ENCODE measurements around the gene ACVR1B. TPM values are rescaled to one million over a fixed set of nuclear protein-coding genes. Genes with fewer than 3 reads are reported as not detected.

ACVR1B gene
- total RNA-seq, 4 donors from 2014 or later = 9.1 to 71.6 (median 59.2) TPM

DNA sequence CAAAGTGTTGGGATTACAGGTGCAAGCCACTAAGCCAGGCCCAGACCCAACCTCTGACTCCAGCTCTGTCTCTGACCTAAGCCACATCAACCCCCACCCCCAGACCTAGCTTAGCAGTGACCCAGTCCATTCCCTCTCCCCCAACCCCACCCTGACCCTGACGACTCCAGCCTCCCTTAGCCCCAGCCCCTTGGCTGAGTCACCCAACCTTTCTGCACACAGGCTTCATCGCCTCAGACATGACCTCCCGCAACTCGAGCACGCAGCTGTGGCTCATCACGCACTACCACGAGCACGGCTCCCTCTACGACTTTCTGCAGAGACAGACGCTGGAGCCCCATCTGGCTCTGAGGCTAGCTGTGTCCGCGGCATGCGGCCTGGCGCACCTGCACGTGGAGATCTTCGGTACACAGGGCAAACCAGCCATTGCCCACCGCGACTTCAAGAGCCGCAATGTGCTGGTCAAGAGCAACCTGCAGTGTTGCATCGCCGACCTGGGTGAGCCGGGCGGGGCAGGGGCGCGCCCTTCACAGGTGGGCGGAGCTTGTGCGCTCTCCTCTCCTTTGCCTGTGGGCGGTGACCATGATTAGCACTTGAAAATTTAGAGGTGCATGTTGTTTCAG, 36.4 kb upstream of the ACVR1B start:
- H3K4me1 ChIP-seq = peaks cover 0 to 25% (median 2%) of the 10 kb centered on the region in 4 donors
- no peaks in the 10 kb centered on the region for H3K9me3 ChIP-seq
- no peak overlapping the region for H3K4me3 ChIP-seq
- H3K27me3 ChIP-seq = no peaks in the 10 kb centered on the region
- no peak overlapping the region for H3K27ac ChIP-seq
- peak in 1 of 3 donors; percentile 44 for DNase-seq
- H3K36me3 ChIP-seq = peaks cover 0 to 13% (median 0%) of the 10 kb centered on the region in 3 donors
- TF ChIP-seq, protein P1, sequence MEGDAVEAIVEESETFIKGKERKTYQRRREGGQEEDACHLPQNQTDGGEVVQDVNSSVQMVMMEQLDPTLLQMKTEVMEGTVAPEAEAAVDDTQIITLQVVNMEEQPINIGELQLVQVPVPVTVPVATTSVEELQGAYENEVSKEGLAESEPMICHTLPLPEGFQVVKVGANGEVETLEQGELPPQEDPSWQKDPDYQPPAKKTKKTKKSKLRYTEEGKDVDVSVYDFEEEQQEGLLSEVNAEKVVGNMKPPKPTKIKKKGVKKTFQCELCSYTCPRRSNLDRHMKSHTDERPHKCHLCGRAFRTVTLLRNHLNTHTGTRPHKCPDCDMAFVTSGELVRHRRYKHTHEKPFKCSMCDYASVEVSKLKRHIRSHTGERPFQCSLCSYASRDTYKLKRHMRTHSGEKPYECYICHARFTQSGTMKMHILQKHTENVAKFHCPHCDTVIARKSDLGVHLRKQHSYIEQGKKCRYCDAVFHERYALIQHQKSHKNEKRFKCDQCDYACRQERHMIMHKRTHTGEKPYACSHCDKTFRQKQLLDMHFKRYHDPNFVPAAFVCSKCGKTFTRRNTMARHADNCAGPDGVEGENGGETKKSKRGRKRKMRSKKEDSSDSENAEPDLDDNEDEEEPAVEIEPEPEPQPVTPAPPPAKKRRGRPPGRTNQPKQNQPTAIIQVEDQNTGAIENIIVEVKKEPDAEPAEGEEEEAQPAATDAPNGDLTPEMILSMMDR (IDR thresholded peaks at IDR 0.05) = no peak
- no peak for TF ChIP-seq POLR2A (IDR thresholded peaks at IDR 0.05)

DNA sequence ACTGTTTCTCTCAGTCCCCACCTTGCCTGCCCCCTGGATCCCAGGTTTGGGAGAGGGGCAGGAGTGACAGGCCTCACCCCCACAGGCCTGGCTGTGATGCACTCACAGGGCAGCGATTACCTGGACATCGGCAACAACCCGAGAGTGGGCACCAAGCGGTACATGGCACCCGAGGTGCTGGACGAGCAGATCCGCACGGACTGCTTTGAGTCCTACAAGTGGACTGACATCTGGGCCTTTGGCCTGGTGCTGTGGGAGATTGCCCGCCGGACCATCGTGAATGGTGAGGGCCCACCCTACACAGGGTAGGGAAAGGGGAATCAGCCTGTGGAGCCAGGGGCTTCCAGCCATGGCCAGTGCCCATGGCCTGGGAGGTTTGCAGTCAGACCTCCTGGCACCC, 35.5 kb upstream of the ACVR1B start:
- H3K36me3 ChIP-seq = peaks cover 0 to 13% (median 0%) of the 10 kb centered on the region in 3 donors
- no peak overlapping the region for H3K27ac ChIP-seq
- H3K4me1 ChIP-seq = peaks cover 0 to 17% (median 0%) of the 10 kb centered on the region in 4 donors
- H3K27me3 ChIP-seq = no peaks in the 10 kb centered on the region
- TF ChIP-seq, protein P1 (IDR thresholded peaks at IDR 0.05) = no peak
- TF ChIP-seq POLR2A (IDR thresholded peaks at IDR 0.05) = no peak
- H3K4me3 ChIP-seq = no peak overlapping the region
- no peaks in the 10 kb centered on the region for H3K9me3 ChIP-seq
- peak in 1 of 3 donors; percentile 41 for DNase-seq

DNA sequence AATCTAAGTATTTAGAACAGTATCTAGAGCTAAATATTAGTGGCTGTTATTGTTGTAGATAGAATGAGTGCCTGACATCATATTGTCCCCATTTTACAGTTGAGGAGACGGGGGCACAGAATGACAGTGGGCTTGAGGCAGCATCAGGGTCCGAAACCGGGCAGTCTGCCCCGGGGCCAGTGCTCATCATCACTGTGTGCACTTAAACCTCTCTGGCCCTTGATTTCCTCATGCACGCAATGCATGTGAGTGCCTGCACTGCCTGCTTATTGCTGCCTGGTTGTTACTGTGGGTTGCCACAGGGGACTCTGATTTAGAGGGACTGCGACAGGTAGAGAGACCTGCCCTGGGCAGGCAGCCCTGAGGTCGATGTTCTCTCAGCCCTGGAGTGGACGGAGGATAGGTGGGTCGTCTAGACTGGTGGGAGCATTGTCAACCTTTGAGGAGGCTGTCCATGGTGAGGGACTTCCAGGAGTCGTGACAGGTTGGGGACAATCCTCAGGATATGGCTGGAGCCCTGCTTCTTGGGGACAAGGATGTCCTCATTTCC, 34.4 kb upstream of the ACVR1B start:
- Histone ChIP-seq H3K27me3 (no peaks in the 10 kb centered on the region), H3K27ac (no peak overlapping the region), H3K4me1 (peaks cover 0 to 5% (median 0%) of the 10 kb centered on the region in 4 donors), H3K4me3 (no peak overlapping the region), H3K9me3 (no peaks in the 10 kb centered on the region), H3K36me3 (peaks cover 0 to 13% (median 0%) of the 10 kb centered on the region in 3 donors)
- DNase-seq = no peak
- no peak for TF ChIP-seq POLR2A (IDR thresholded peaks at IDR 0.05)
- TF ChIP-seq, protein P1 (IDR thresholded peaks at IDR 0.05) = no peak

DNA sequence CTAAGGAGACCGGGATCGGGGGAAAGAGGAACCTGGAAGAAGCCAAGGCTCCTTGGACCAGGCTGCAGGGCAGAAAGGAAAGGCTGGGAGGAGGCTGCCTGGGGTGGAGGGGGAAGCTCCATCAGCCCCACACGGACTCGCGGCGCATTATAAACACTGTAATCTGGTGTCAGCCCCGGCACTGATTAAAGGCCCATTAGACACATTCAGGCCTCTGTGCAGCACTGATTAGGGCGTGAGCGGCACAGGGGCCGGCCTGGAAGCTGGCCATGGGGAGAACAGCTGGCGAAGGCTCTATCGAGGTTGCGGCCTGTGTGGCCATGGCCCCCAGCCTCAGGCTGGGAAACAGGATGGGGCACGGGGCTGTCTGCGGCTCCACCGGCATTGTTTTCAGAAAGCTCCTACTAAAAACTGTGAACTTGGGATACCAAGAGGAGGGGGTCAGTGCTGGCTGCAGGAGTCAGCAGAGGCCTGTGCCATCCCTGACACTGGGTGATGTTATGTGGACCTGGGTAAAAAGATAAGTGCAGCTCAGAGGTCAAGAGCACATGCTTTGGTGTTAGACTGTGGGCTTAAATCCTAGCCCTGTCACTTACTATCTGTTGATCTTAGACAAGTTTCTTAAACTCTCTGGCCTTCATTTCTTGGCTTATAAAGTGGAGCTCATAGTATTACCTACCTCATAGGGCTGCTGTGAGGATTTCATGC, 33.6 kb upstream of the ACVR1B start:
- peak overlapping the region in 3 of 4 donors; percentile 15 to 34 (median 16) for H3K27ac ChIP-seq
- no peak for TF ChIP-seq POLR2A (IDR thresholded peaks at IDR 0.05)
- TF ChIP-seq, protein P1 (IDR thresholded peaks at IDR 0.05) = no peak

DNA sequence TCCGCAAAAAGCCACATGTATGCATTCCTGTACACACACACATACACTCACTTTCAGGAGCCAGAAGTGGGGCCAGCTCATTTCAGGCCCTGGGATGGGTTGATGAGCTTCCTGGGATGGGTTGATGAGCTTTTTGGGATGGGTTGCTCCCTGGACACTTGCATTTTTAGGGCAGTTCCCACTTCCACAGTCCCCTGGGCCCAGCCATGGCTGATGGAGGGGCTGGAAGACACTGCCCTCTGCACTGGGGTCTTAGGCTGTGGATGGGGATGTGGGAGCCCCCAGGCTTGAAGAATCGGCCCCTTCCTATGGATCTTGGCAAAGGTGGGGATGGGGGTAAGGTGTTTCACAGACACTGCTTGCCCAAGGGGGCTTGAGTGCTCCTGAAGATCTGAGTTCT, 31.5 kb upstream of the ACVR1B start:
- DNase-seq = peak in 1 of 3 donors; percentile 13
- Histone ChIP-seq H3K4me3 (no peak overlapping the region), H3K9me3 (no peaks in the 10 kb centered on the region), H3K36me3 (peaks cover 0 to 12% (median 0%) of the 10 kb centered on the region in 3 donors), H3K27ac (peak overlapping the region in 1 of 4 donors; percentile 30), H3K4me1 (peaks cover 0 to 17% (median 8%) of the 10 kb centered on the region in 4 donors), H3K27me3 (no peaks in the 10 kb centered on the region)
- TF ChIP-seq, protein P1 (IDR thresholded peaks at IDR 0.05) = no peak
- no peak for TF ChIP-seq POLR2A (IDR thresholded peaks at IDR 0.05)

More for the DNA sequence above, 33.6 kb upstream of the ACVR1B start:
- Histone ChIP-seq H3K36me3 (peaks cover 0 to 13% (median 0%) of the 10 kb centered on the region in 3 donors), H3K4me1 (peaks cover 0 to 5% (median under 1%) of the 10 kb centered on the region in 4 donors), H3K9me3 (no peaks in the 10 kb centered on the region), H3K27me3 (no peaks in the 10 kb centered on the region), H3K4me3 (no peak overlapping the region)
- DNase-seq = no peak

Data from Peyer's patch (tissue), 4 donors.